Prostate gland (tissue), 2 donors: Measurements from ENCODE around the gene CD300A. TPM values are rescaled to one million over a fixed set of nuclear protein-coding genes. Genes with fewer than 3 reads are reported as not detected.
A peak's percentile ranks its signal among the peaks of the same experiment; 100 is the strongest.

ENCODE experiments used
- DNase-seq: peaks from one replicate; pipeline ENCODE4 v3.0.0-alpha.2; 2019; ENCODE audit warnings: low spot score
- H3K27ac ChIP-seq, 2 donors: fragments of 200-600 bp; sonication (generic); 2 replicates each; pipeline ENCODE4 v1.5.1; 2017 to 2019
- H3K27me3 ChIP-seq: fragments of 200-600 bp; sonication (generic); replicated peaks from 2 replicates; pipeline ENCODE4 v1.5.1; 2019; ENCODE audit not compliant: insufficient read depth
- H3K36me3 ChIP-seq, 2 donors: fragments of 200-600 bp; sonication (generic); 1 replicate in 1 of 2; 2 replicates in 1 of 2; pipeline versions ENCODE4 v1.5.1 to v1.8.1; 2017 to 2019
- H3K4me1 ChIP-seq: fragments of 200-600 bp; sonication (generic); replicated peaks from 2 replicates; pipeline ENCODE4 v1.5.1; 2019
- H3K4me3 ChIP-seq, 2 donors: fragments of 200-600 bp; sonication (generic); 2 replicates each; pipeline ENCODE4 v1.5.1; 2017 to 2019
- H3K9me3 ChIP-seq: fragments of 200-600 bp; sonication (generic); 2 replicates; pipeline ENCODE4 v1.5.1; 2017
- CTCF ChIP-seq, 4 experiments: fragments of 200-600 bp in 2 of 4; fragments of 450-650 bp in 2 of 4; sonication (generic) in 2 of 4; IDR thresholded peaks; 1 replicate in 3 of 4; 2 replicates in 1 of 4; pipeline ENCODE4 v1.5.1; 2016 to 2019; ENCODE audit warnings: antibody characterized with exemption in 4 of 4, mild to moderate bottlenecking in 2 of 4, moderate library complexity in 2 of 4
- POLR2A ChIP-seq: fragments of 450-650 bp; IDR thresholded peaks from one replicate; pipeline ENCODE4 v1.6.1; 2016; ENCODE audit warnings: antibody characterized with exemption, mild to moderate bottlenecking
- POLR2AphosphoS5 ChIP-seq: sonication (generic); formaldehyde crosslinking; IDR thresholded peaks from one replicate; pipeline ENCODE4 v1.6.1; 2017; ENCODE audit warnings: antibody characterized with exemption
- WGBS: methylation state at CpG from one replicate; pipeline ENCODE4 v1.1.5; 2018; 5-methylcytosine and 5-hydroxymethylcytosine counted together
- intact Hi-C: fragments of 100-400 bp; cut with DNase I; formaldehyde crosslinking; loops from one replicate; pipeline ENCODE4 v1.14.2; 2022
- total RNA-seq, 2 donors: library from RNA; depleted of rRNA; stranded (reverse); fragments of >200 nt; gene quantifications; one replicate each; pipeline ENCODE4 v1.1.0, GENCODE V29; 2016

CD300A gene
- total RNA-seq, 2 donors from 2014 or later: 2.1 to 4.1 TPM

- TF ChIP-seq POLR2A (no peak), POLR2AphosphoS5 (no peak), CTCF (IDR thresholded peaks at IDR 0.05) (no peak)
- peak overlapping the region; percentile 14 to 21 for H3K27ac ChIP-seq
- WGBS: 72% methylated on average over 8 of the region's 8 CpGs
- H3K27me3 ChIP-seq: no peaks in the 10 kb centered on the region
- H3K9me3 ChIP-seq: no peaks in the 10 kb centered on the region
- H3K4me3 ChIP-seq: no peak overlapping the region
- DNase-seq: no peak
- no peaks in the 10 kb centered on the region for H3K36me3 ChIP-seq
- intact Hi-C loops: no loop called here
- H3K4me1 ChIP-seq: peaks cover 21% of the 10 kb centered on the region
These were observed 17.7 kb upstream of the CD300A start for GRCh38 chr17:74448756-74449155.

- Histone ChIP-seq H3K36me3 (no peaks in the 10 kb centered on the region), H3K4me1 (peaks cover 22% of the 10 kb centered on the region), H3K9me3 (no peaks in the 10 kb centered on the region), H3K27ac (peak overlapping the region in 1 of 2 donors; percentile 21), H3K27me3 (no peaks in the 10 kb centered on the region), H3K4me3 (no peak overlapping the region)
- intact Hi-C loops: no loop called here
- DNase-seq: no peak
- WGBS: 66% methylated on average over 11 of the region's 11 CpGs
- TF ChIP-seq POLR2A (no peak), POLR2AphosphoS5 (no peak), CTCF (IDR thresholded peaks at IDR 0.05) (no peak)
These were observed 17.1 kb upstream of the CD300A start for GRCh38 chr17:74449306-74449705.

- Histone ChIP-seq H3K36me3 (no peaks in the 10 kb centered on the region), H3K9me3 (no peaks in the 10 kb centered on the region), H3K4me3 (no peak overlapping the region), H3K27me3 (no peaks in the 10 kb centered on the region), H3K27ac (peak overlapping the region in 1 of 2 donors; percentile 21), H3K4me1 (peaks cover 27% of the 10 kb centered on the region)
- intact Hi-C loops: loop anchor here (5.0 kb wide), 1 partner anchor 237 kb away; the partner anchor contains the start of gene TTYH2
- 81% methylated on average over 5 of the region's 5 CpGs for WGBS
- TF ChIP-seq POLR2A (no peak), CTCF (IDR thresholded peaks at IDR 0.05) (no peak), POLR2AphosphoS5 (no peak)
- no peak for DNase-seq
These were observed 16.7 kb upstream of the CD300A start for GRCh38 chr17:74449773-74450172.

GRCh38 chr17:74450231-74450630 lies 16.2 kb upstream of the CD300A start:
- no peaks in the 10 kb centered on the region for H3K27me3 ChIP-seq
- H3K4me3 ChIP-seq: no peak overlapping the region
- peak overlapping the region in 1 of 2 donors; percentile 21 for H3K27ac ChIP-seq
- TF ChIP-seq POLR2AphosphoS5 (no peak), CTCF (IDR thresholded peaks at IDR 0.05) (no peak), POLR2A (no peak)
- WGBS: 91% methylated on average over 3 of the region's 3 CpGs
- no peaks in the 10 kb centered on the region for H3K36me3 ChIP-seq
- DNase-seq: no peak
- intact Hi-C loops: loop anchor here (5.0 kb wide), 1 partner anchor 238 kb away; the partner anchor contains the start of gene TTYH2
- peaks cover 27% of the 10 kb centered on the region for H3K4me1 ChIP-seq
- no peaks in the 10 kb centered on the region for H3K9me3 ChIP-seq

- 99% methylated on average over 13 of the region's 13 CpGs for WGBS
- H3K4me3 ChIP-seq: no peak overlapping the region
- peaks cover 27% of the 10 kb centered on the region for H3K4me1 ChIP-seq
- no peak for DNase-seq
- H3K36me3 ChIP-seq: no peaks in the 10 kb centered on the region
- intact Hi-C loops: loop anchor here (5.0 kb wide), 1 partner anchor 239 kb away; the partner anchor contains the start of gene TTYH2
- no peak overlapping the region for H3K27ac ChIP-seq
- no peaks in the 10 kb centered on the region for H3K27me3 ChIP-seq
- TF ChIP-seq POLR2AphosphoS5 (no peak), CTCF (IDR thresholded peaks at IDR 0.05) (no peak), POLR2A (no peak)
- H3K9me3 ChIP-seq: no peaks in the 10 kb centered on the region
These were observed 15.5 kb upstream of the CD300A start for GRCh38 chr17:74450925-74451403.
